ENCODE measurements around the gene PRDM16. TPM values are rescaled to one million over a fixed set of nuclear protein-coding genes. Genes with fewer than 3 reads are reported as not detected.

The PRDM16 gene
- polyA plus RNA-seq, 1 of the 3 experiments (the other 2 are of a cell fraction): not detected

DNA sequence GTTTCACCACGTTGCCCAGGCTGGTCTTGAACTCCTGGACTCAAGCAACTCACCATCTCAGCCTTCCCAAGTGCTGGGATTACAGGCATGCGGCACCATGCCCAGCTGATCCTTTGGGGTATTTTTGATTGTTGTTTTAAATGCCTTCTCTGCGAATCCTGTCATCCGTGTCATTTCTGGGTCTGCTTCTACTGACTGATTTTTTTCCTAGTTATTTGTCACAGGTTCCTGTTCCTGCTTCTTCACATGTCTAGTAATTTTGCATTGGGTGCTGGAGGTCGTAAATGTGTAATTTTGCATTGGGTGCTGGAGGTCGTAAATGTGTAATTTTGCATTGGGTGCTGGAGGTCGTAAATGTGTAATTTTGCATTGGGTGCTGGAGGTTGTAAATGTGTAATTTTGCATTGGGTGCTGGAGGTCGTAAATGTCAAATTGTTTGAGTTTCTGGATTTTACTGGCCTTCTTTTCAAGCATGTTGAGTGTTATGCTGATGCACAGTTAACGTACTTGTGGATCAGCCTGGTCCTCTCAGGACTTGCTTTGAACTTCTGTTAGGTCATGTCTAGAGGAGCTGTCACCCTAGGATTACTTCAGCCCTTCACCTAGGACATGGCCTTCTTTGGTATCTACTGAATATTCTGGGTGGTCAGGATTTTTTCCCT lies 381.3 kb downstream of the PRDM16 start:
- Histone ChIP-seq H3K36me3 (replicated peaks in 1 of 2; ENCODE audit: control insufficient read depth in 1 of 2, insufficient read depth in 2 of 2, low read length in 1 of 2) (no peaks in the 10 kb centered on the region), H3K79me2 (ENCODE audit: insufficient read depth) (no peaks in the 10 kb centered on the region), H3K9me2 (no peaks in the 10 kb centered on the region), H3K4me1 (ENCODE audit: control insufficient read depth in 1 of 2, insufficient read depth in 2 of 2, low read depth in 1 of 2, low read length in 1 of 2) (peaks cover 0 to 4% of the 10 kb centered on the region in 2 experiments; a peak in 1 of 4 replicates), H2AFZ (ENCODE audit: low read depth) (no peak overlapping the region), H3K27me3 (ENCODE audit: insufficient read depth) (no peaks in the 10 kb centered on the region), H3K9ac (no peak overlapping the region), H3F3A (replicated peaks; ENCODE audit: insufficient read depth) (no peaks in the 10 kb centered on the region), H3K9me3 (no peaks in the 10 kb centered on the region), H4K20me1 (ENCODE audit: insufficient read depth) (no peaks in the 10 kb centered on the region), H3K4me3 (ENCODE audit: low read depth in 2 of 2, low read length in 1 of 2) (no peak overlapping the region), H3K4me2 (no peak overlapping the region), H3K27ac (ENCODE audit: low read depth in 2 of 2, low read length in 1 of 2) (no peak overlapping the region)
- 29% methylated on average over 9 of the region's 9 CpGs for WGBS (ENCODE audit: low lambda C conversion rate)
- CTCF ChIA-PET: interaction anchor here (0.9 to 2.1 kb wide), 3 partner anchors 31 to 169 kb away, joined by 3 to 8 read pairs (median 4); no protein-coding TSS in a partner anchor
- DNase-seq: no peak
- POLR2A ChIA-PET: no interaction called here
- no peak for TF ChIP-seq EP300 (IDR thresholded peaks at IDR 0.05; ENCODE audit: borderline replicate concordance in 1 of 2, low read depth in 1 of 2, low read length in 1 of 2)
- no peak for TF ChIP-seq MEF2A (IDR thresholded peaks at IDR 0.05; ENCODE audit: borderline replicate concordance, low read depth)
- TF ChIP-seq CHD2 (IDR thresholded peaks at IDR 0.05; ENCODE audit: low read length, partially characterized antibody): no peak
- TF ChIP-seq RFX5 (IDR thresholded peaks at IDR 0.05; ENCODE audit: low read length): no peak
- TF ChIP-seq SIN3A (IDR thresholded peaks at IDR 0.05; ENCODE audit: borderline replicate concordance, low read depth, low read length): no peak
- no peak for TF ChIP-seq JUND (IDR thresholded peaks at IDR 0.05)
- TF ChIP-seq, protein P1, sequence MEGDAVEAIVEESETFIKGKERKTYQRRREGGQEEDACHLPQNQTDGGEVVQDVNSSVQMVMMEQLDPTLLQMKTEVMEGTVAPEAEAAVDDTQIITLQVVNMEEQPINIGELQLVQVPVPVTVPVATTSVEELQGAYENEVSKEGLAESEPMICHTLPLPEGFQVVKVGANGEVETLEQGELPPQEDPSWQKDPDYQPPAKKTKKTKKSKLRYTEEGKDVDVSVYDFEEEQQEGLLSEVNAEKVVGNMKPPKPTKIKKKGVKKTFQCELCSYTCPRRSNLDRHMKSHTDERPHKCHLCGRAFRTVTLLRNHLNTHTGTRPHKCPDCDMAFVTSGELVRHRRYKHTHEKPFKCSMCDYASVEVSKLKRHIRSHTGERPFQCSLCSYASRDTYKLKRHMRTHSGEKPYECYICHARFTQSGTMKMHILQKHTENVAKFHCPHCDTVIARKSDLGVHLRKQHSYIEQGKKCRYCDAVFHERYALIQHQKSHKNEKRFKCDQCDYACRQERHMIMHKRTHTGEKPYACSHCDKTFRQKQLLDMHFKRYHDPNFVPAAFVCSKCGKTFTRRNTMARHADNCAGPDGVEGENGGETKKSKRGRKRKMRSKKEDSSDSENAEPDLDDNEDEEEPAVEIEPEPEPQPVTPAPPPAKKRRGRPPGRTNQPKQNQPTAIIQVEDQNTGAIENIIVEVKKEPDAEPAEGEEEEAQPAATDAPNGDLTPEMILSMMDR (IDR thresholded peaks at IDR 0.05): no peak
- no peak for TF ChIP-seq TCF12 (IDR thresholded peaks at IDR 0.05)
- no peak for TF ChIP-seq GATA2 (CRISPR knock-in tag; IDR thresholded peaks at IDR 0.05)
- TF ChIP-seq RAD21 (IDR thresholded peaks at IDR 0.05; ENCODE audit: low read length): no peak
- no peak for TF ChIP-seq USF1 (IDR thresholded peaks at IDR 0.05; ENCODE audit: borderline replicate concordance, low read depth)
- no peak for TF ChIP-seq RCOR1 (IDR thresholded peaks at IDR 0.05; ENCODE audit: low read length)
- TF ChIP-seq RXRA (IDR thresholded peaks at IDR 0.05; ENCODE audit: borderline replicate concordance, low read depth): no peak
- TF ChIP-seq GABPA (IDR thresholded peaks at IDR 0.05; ENCODE audit: low read depth): no peak
- no peak for TF ChIP-seq NFIC (IDR thresholded peaks at IDR 0.05; ENCODE audit: borderline replicate concordance)
- TF ChIP-seq MAX (IDR thresholded peaks at IDR 0.05; ENCODE audit: low read depth): no peak
- no peak for TF ChIP-seq POLR2AphosphoS5 (IDR thresholded peaks at IDR 0.05; ENCODE audit: low read depth, low read length)

Measured in SK-N-SH (cell line).